AG09319 (cell line): ENCODE measurements around the gene TLE3.

Source experiments
- DNase-seq: peaks from one replicate; pipeline ENCODE4 v3.0.0-alpha.2; 2010; ENCODE audit warnings: low read depth; ENCODE audit errors: extremely low read depth
- CTCF ChIP-seq: IDR thresholded peaks from 2 replicates; pipeline ENCODE4 v1.5.1; 2011; ENCODE audit warnings: low read depth, mild to moderate bottlenecking, inconsistent platforms, low read length, moderate library complexity

The TLE3 gene

GRCh38 chr15:70035051-70035718, 62.5 kb downstream of the TLE3 start:
- DNase-seq, result no peak

DNA sequence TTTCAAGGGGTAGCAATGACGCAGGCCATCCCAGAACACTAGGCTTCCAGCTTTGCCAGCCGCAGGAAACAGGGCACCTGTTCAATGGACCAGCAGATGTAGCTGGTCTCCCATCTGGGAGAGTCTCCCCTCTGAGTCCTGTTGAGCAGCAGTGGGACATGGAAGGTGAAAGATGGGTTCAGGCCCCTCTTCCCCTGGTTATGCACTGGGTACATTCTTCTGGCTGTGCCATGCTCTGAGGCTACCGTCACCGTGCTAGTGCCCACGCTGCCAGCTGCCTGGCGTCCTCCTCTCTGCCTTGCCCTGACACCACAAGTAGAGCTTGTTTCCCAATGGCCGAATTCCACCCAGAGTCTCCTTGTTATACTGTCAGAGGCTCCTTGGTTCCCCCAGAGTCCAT, 63.1 kb downstream of the TLE3 start:
- no peak for TF ChIP-seq CTCF
- DNase-seq, result no peak

More at GRCh38 chr15:70035051-70035718, 62.5 kb downstream of the TLE3 start:
- TF ChIP-seq CTCF, result no peak

- TF ChIP-seq CTCF, result no peak
- no peak for DNase-seq
Observed at GRCh38 chr15:70034141-70034540, 63.6 kb downstream of the TLE3 start.

- TF ChIP-seq CTCF, result no peak
- peak; percentile 49 for DNase-seq
Observed at GRCh38 chr15:70033529-70034140, 64.1 kb downstream of the TLE3 start.

DNA sequence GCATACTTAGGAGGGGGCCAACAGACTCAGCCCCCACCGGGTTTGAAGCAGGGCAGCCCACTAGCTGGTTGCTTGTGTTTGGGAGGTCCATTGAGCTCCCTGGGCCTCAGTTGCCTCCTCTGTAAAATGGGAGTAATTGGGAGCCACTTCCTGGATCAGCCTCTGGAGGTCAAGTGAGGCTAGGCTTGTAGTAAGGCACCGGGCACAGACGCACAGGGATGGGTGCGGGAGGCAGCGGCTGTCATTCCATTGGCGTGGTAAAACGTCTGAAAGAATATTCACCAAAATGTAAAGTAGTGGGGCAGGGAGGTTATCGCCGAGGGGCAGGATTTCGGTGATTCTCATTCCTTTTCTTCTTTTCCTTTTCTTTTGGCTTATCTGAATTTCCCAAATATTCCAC, 64.6 kb downstream of the TLE3 start:
- TF ChIP-seq CTCF, result no peak
- no peak for DNase-seq

DNA sequence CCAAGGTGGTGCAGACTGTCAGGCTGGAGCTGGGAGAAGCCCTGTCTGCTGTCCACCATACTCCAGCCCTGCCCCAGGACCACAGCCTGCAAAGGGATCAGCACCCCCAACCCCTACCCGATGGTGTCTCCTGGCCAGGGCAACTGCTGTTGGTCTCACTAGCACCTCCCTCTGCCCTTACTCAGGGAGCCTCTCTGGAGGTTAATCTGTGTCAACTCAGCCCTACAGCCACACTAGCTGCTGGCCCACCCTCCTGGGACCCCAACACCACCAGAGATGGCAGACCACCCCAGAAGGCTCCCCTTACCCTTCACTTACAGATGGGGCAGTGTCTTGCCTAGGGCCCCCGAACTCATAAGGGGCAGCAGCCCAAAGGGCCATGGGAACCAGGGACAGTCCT, 65.2 kb downstream of the TLE3 start:
- no peak for TF ChIP-seq CTCF
- DNase-seq, result no peak

- no peak for TF ChIP-seq CTCF
- no peak for DNase-seq
Observed at GRCh38 chr15:70031713-70032112, 66.0 kb downstream of the TLE3 start.
